ENCODE results near the gene ADAM33. TPM values are rescaled to one million over a fixed set of nuclear protein-coding genes. Genes with fewer than 3 reads are reported as not detected.

The ADAM33 gene
- total RNA-seq, 1 donor from 2014 or later, result 34.7 TPM

DNA sequence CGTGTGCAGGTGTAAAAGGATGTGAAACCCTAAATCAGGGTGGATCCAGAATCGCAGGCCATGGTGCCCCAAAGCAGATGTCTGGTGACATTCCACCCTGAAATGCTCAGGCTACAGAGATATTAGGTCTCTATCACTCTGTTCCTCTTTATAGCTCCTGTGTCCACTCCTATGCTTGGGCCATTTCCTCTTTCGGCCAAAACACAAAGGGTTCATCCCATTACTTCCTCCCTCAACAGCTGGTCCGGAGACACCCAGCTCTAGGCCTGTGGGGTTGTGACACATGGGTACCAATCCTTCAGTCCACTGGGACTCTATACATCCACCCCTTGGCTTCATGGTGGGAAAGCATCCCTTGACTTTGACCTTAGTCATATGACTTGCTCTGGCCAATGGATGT lies 32.3 kb upstream of the ADAM33 start:
- no peak overlapping the region for H3K27ac Mint-ChIP-seq (ENCODE audit: unreplicated experiment)
- TF ChIP-seq, protein P1, sequence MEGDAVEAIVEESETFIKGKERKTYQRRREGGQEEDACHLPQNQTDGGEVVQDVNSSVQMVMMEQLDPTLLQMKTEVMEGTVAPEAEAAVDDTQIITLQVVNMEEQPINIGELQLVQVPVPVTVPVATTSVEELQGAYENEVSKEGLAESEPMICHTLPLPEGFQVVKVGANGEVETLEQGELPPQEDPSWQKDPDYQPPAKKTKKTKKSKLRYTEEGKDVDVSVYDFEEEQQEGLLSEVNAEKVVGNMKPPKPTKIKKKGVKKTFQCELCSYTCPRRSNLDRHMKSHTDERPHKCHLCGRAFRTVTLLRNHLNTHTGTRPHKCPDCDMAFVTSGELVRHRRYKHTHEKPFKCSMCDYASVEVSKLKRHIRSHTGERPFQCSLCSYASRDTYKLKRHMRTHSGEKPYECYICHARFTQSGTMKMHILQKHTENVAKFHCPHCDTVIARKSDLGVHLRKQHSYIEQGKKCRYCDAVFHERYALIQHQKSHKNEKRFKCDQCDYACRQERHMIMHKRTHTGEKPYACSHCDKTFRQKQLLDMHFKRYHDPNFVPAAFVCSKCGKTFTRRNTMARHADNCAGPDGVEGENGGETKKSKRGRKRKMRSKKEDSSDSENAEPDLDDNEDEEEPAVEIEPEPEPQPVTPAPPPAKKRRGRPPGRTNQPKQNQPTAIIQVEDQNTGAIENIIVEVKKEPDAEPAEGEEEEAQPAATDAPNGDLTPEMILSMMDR (IDR thresholded peaks at IDR 0.05), result no peak
- no peak for DNase-seq (ENCODE audit: extremely low spot score, unreplicated experiment)
- no peaks in the 10 kb centered on the region for H3K9me3 Mint-ChIP-seq (ENCODE audit: unreplicated experiment)
- no peaks in the 10 kb centered on the region for H3K36me3 Mint-ChIP-seq (ENCODE audit: unreplicated experiment)
- peaks cover 2% of the 10 kb centered on the region for H3K27me3 Mint-ChIP-seq (ENCODE audit: unreplicated experiment)
- H3K4me1 Mint-ChIP-seq (ENCODE audit: unreplicated experiment), result peaks cover 11% of the 10 kb centered on the region
- no peak overlapping the region for H3K4me3 Mint-ChIP-seq (ENCODE audit: unreplicated experiment)

DNA sequence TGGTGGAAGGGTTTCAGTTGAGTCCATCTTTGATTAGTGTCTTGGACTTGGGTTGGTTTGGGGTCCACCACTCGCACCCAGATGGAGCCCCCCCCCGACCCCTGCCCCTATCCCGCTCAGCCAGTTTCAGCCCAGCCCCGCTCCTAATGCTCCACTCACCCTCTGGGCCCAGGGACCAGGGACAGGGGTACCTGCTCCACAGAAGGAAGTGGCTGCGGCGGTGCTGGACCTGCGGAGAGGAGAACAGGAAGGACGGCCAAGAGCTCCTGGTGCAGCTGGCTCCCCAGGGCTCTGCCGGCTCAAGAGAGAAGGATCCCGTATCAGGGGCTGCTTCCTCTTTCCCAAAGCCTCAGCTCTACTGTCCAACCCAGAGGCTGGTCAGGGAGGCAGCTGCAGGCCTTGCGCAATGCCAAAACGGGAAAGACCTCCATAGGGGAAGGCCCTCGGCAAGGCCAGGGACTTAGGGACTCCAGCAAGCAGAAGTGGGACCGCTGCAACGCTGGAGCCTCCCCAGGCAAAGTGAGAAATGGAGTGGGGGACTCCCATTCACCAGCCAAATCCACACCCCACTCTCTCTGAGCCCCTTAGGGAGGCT lies 30.6 kb upstream of the ADAM33 start, which contains the start of gene SIGLEC1:
TSS of gene SIGLEC1 (minus strand) at position 322 of the 595 bp plus-strand sequence. CDS start 5,472 bp downstream, outside the sequence.
- DNase-seq (ENCODE audit: extremely low spot score, unreplicated experiment), result no peak
- Mint-ChIP-seq H3K27ac (ENCODE audit: unreplicated experiment) (no peak within 1 kb of the TSS), H3K4me1 (ENCODE audit: unreplicated experiment) (peaks cover 16% of the 10 kb centered on the region), H3K4me3 (ENCODE audit: unreplicated experiment) (no peak within 1 kb of the TSS), H3K36me3 (ENCODE audit: unreplicated experiment) (no peaks in the 10 kb centered on the region), H3K27me3 (ENCODE audit: unreplicated experiment) (no peaks in the 10 kb centered on the region), H3K9me3 (ENCODE audit: unreplicated experiment) (no peaks in the 10 kb centered on the region)
- TF ChIP-seq, protein P1 (IDR thresholded peaks at IDR 0.05), result no peak

DNA sequence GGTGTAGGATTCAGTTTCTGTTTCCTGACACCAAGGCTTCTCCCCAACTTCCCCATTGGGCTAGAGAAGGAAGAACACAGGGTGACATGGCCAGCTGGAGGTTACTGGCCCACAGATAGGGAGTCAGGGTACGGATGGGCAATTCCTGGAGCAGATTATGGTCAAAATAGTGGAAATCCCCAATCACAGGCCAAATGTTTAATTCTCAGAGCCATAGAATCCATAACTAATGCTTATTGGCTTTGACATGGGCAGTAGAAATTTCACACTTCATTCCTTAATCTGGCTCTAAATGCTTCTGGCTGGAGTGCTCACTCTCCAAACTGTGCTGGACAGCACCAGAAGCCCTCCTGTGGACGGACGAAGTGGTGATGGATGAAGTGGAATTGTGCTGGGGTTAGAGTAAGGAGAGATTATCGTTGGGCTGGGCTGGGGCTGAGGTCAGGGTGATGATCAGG lies 29.7 kb upstream of the ADAM33 start:
- Mint-ChIP-seq H3K36me3 (ENCODE audit: unreplicated experiment) (no peaks in the 10 kb centered on the region), H3K4me3 (ENCODE audit: unreplicated experiment) (no peak overlapping the region), H3K9me3 (ENCODE audit: unreplicated experiment) (no peaks in the 10 kb centered on the region), H3K27ac (ENCODE audit: unreplicated experiment) (no peak overlapping the region), H3K4me1 (ENCODE audit: unreplicated experiment) (peaks cover 24% of the 10 kb centered on the region), H3K27me3 (ENCODE audit: unreplicated experiment) (no peaks in the 10 kb centered on the region)
- TF ChIP-seq, protein P1 (IDR thresholded peaks at IDR 0.05), result no peak
- DNase-seq (ENCODE audit: extremely low spot score, unreplicated experiment), result no peak

DNA sequence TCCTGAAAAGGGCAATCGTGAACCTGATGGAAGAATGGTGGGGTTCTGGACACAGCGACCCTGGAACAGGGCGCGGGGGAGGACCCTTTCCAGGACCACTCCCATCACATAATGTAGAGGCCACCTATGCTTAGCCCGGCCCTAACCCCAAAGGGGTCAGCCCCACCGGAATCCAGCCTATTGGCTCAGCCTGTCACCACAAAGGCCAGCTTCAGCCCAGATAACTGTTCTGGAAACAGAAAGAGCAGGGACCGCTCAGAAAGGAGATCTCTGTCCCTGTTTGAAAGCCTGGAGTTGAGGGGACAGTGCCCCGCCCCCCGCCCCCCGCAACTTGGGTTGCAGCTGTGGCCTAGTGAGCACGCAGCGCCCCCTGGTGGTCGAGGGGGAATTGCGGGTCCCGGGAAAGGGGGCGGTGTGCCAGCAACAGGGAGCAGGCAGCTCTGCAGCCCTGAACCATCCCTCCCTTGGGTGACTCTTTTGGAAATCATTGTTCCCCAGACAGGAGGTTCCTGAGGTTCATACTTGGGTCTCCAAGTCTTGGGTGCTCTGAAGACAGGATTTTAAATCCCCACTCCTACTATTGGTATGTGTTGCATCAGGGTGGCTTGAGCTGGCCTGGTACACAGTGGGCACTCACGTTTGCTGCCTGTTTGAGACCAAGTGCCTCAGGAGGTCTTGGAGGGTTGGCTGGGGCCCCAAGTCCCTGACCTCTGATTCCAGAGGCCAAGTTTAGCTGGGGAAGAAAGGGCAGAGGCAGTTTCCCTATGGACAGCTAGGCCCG lies 29.1 kb upstream of the ADAM33 start:
- peaks cover 24% of the 10 kb centered on the region for H3K4me1 Mint-ChIP-seq (ENCODE audit: unreplicated experiment)
- no peak overlapping the region for H3K27ac Mint-ChIP-seq (ENCODE audit: unreplicated experiment)
- DNase-seq (ENCODE audit: extremely low spot score, unreplicated experiment), result no peak
- H3K4me3 Mint-ChIP-seq (ENCODE audit: unreplicated experiment), result no peak overlapping the region
- TF ChIP-seq, protein P1 (IDR thresholded peaks at IDR 0.05), result peak; percentile 97
- no peaks in the 10 kb centered on the region for H3K9me3 Mint-ChIP-seq (ENCODE audit: unreplicated experiment)
- H3K27me3 Mint-ChIP-seq (ENCODE audit: unreplicated experiment), result no peaks in the 10 kb centered on the region
- no peaks in the 10 kb centered on the region for H3K36me3 Mint-ChIP-seq (ENCODE audit: unreplicated experiment)

DNA sequence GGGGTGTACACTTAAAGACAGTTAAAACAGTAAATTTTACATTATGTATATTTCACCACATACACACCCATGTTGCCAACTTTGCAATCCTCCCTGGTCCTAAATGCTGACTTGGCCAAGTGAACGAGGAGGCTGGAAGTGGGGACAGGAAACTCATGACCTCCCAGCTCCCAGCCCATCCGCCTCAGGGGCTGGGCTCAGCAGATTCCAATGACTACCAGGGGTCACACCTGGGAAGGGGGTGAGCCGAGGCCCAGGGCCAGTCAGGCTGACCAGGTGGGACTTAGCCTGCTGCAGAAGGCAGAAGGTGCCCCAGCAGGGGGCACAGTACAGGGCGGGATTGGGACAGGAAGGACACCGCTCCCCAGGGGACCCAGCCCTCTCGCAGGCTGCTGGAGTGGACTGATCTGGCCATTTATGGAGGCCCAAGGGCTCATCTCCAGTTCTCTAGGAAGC lies 28.2 kb upstream of the ADAM33 start:
- TF ChIP-seq, protein P1 (IDR thresholded peaks at IDR 0.05), result no peak
- peaks cover 24% of the 10 kb centered on the region for H3K4me1 Mint-ChIP-seq (ENCODE audit: unreplicated experiment)
- no peaks in the 10 kb centered on the region for H3K27me3 Mint-ChIP-seq (ENCODE audit: unreplicated experiment)
- no peak overlapping the region for H3K27ac Mint-ChIP-seq (ENCODE audit: unreplicated experiment)
- DNase-seq (ENCODE audit: extremely low spot score, unreplicated experiment), result no peak
- H3K4me3 Mint-ChIP-seq (ENCODE audit: unreplicated experiment), result no peak overlapping the region
- H3K36me3 Mint-ChIP-seq (ENCODE audit: unreplicated experiment), result no peaks in the 10 kb centered on the region
- H3K9me3 Mint-ChIP-seq (ENCODE audit: unreplicated experiment), result no peaks in the 10 kb centered on the region

All from osteocyte (in vitro differentiated cells).